Dermis lymphatic vessel endothelial cell (primary cell): Measurements from ENCODE around the gene TEX13B. TPM values are rescaled to one million over a fixed set of nuclear protein-coding genes. Genes with fewer than 3 reads are reported as not detected.

Source experiments
- total RNA-seq: library from RNA; depleted of rRNA; stranded (reverse); fragments of >200 nt; gene quantifications from 2 replicates; pipeline ENCODE4 v1.2.1, GENCODE V29; 2014

Gene TEX13B
- not detected in 2 replicates for total RNA-seq

GRCh38 chrX:107982356-107982755 lies at the start of gene TEX13B:
TSS of gene TEX13B (minus strand) at chrX:107982370. CDS start at chrX:107982127, 243 bp downstream.

Other genes starting within 250 kb of the TEX13B start
- gene TSC22D3, start 206.6 kb downstream of the TEX13B start, total RNA-seq = 21.5 and 23.0 TPM in 2 replicates
- gene NCBP2L, start 204.6 kb downstream of the TEX13B start, total RNA-seq = not detected in 2 replicates
- 32.5 and 53.3 TPM in 2 replicates for gene MID2, start 156.5 kb downstream of the TEX13B start, total RNA-seq
- gene VSIG1, start 62.7 kb upstream of the TEX13B start, total RNA-seq = 0.09 and 0.33 TPM in 2 replicates
- gene PSMD10, start 109.2 kb upstream of the TEX13B start, total RNA-seq = 46.8 and 66.8 TPM in 2 replicates
- gene ATG4A, start 109.4 kb upstream of the TEX13B start, total RNA-seq = 9.4 and 9.5 TPM in 2 replicates